HepG2 (cell line): Measurements from ENCODE around the gene NME2. TPM values are rescaled to one million over a fixed set of nuclear protein-coding genes. Genes with fewer than 3 reads are reported as not detected.

Experiments
- ARNT ChIP-seq: fragments of 450-650 bp; IDR thresholded peaks from 2 replicates; pipeline ENCODE4 v1.6.1; 2017
- ATM ChIP-seq: fragments of 450-650 bp; IDR thresholded peaks from 2 replicates; pipeline ENCODE4 v1.7.1; 2017; ENCODE audit warnings: mild to moderate bottlenecking, borderline replicate concordance
- ESRRA ChIP-seq: sonication (generic); formaldehyde crosslinking; IDR thresholded peaks from 2 replicates; pipeline ENCODE4 v1.5.1; 2020; ENCODE audit warnings: mild to moderate bottlenecking, low read depth, missing genetic modification reagents
- GLI4 ChIP-seq: sonication (generic); formaldehyde crosslinking; IDR thresholded peaks from 2 replicates; pipeline ENCODE4 v1.5.1; 2020; ENCODE audit warnings: missing genetic modification reagents, mild to moderate bottlenecking, moderate library complexity, borderline replicate concordance
- IKZF4 ChIP-seq: sonication (generic); formaldehyde crosslinking; IDR thresholded peaks from 2 replicates; pipeline ENCODE4 v1.5.1; 2020; ENCODE audit warnings: borderline replicate concordance, mild to moderate bottlenecking, low read depth, missing genetic modification reagents; ENCODE audit errors: not compliant biosample characterization
- KDM4B ChIP-seq: sonication (generic); formaldehyde crosslinking; IDR thresholded peaks from 2 replicates; pipeline ENCODE4 v1.4.0; 2020; ENCODE audit warnings: missing genetic modification reagents
- MAFG ChIP-seq: sonication (generic); formaldehyde crosslinking; IDR thresholded peaks from 2 replicates; pipeline ENCODE4 v1.5.1; 2020; ENCODE audit warnings: mild to moderate bottlenecking, missing genetic modification reagents
- MATR3 ChIP-seq: sonication (generic); formaldehyde crosslinking; IDR thresholded peaks from 2 replicates; pipeline ENCODE4 v1.4.0; 2020; ENCODE audit warnings: missing genetic modification reagents
- NCOA1 ChIP-seq: sonication (generic); formaldehyde crosslinking; IDR thresholded peaks from 2 replicates; pipeline ENCODE4 v1.9.0; 2021; ENCODE audit warnings: missing genetic modification reagents
- PAWR ChIP-seq: sonication (generic); formaldehyde crosslinking; IDR thresholded peaks from 2 replicates; pipeline ENCODE4 v1.4.0; 2020; ENCODE audit warnings: missing genetic modification reagents, mild to moderate bottlenecking, borderline replicate concordance
- REXO4 ChIP-seq: sonication (generic); formaldehyde crosslinking; IDR thresholded peaks from 2 replicates; pipeline ENCODE4 v1.8.0; 2022; ENCODE audit warnings: missing genetic modification reagents, mild to moderate bottlenecking, borderline replicate concordance
- SOX6 ChIP-seq, 2 experiments: fragments of 450-650 bp in 1 of 2; sonication (generic) in 1 of 2; formaldehyde crosslinking in 1 of 2; IDR thresholded peaks; 2 replicates each; pipeline versions ENCODE4 v1.4.0 to v1.6.1; 2017 to 2020; ENCODE audit warnings: antibody characterized with exemption in 1 of 2, mild to moderate bottlenecking in 1 of 2, missing genetic modification reagents in 1 of 2
- YEATS2 ChIP-seq: sonication (generic); formaldehyde crosslinking; IDR thresholded peaks from 2 replicates; pipeline ENCODE4 v1.4.0; 2020; ENCODE audit warnings: missing genetic modification reagents, borderline replicate concordance
- ZKSCAN5 ChIP-seq: sonication (generic); formaldehyde crosslinking; IDR thresholded peaks from 2 replicates; pipeline ENCODE4 v1.5.1; 2020; ENCODE audit warnings: mild to moderate bottlenecking, missing genetic modification reagents
- ZNF264 ChIP-seq: sonication (generic); formaldehyde crosslinking; IDR thresholded peaks from 2 replicates; pipeline ENCODE4 v1.4.0; 2020; ENCODE audit warnings: missing genetic modification reagents
- ZNF572 ChIP-seq: sonication (generic); formaldehyde crosslinking; IDR thresholded peaks from 2 replicates; pipeline ENCODE4 v1.5.1; 2020; ENCODE audit warnings: mild to moderate bottlenecking, missing genetic modification reagents
- ZNF672 ChIP-seq: sonication (generic); formaldehyde crosslinking; IDR thresholded peaks from 2 replicates; pipeline ENCODE4 v1.8.1; 2022; ENCODE audit warnings: missing genetic modification reagents
- ZNF776 ChIP-seq: sonication (generic); formaldehyde crosslinking; IDR thresholded peaks from 2 replicates; pipeline ENCODE4 v1.4.0; 2020; ENCODE audit warnings: mild to moderate bottlenecking, missing genetic modification reagents
- polyA plus RNA-seq, 8 experiments: library from polyadenylated mRNA; depleted of rRNA in 3 of 8; stranded (reverse) in 7 of 8; unstranded in 1 of 8; fragments of >200 nt; fragmentation: Illumina TruSeq in 4 of 8; extraction: Trizol in 4 of 8; gene quantifications; 2 replicates each; pipeline versions ENCODE4 v1.2.1 to v1.2.3, GENCODE V29; 2011 to 2016; ENCODE audit warnings: low read depth in 4 of 8, missing spikeins in 1 of 8, mixed read lengths in 1 of 8; ENCODE audit not compliant: insufficient read depth in 1 of 8
- total RNA-seq, 5 experiments: library from RNA; depleted of rRNA; stranded (reverse); fragments of >200 nt; fragmentation: Illumina TruSeq; extraction: Trizol; gene quantifications; 2 replicates each; pipeline ENCODE4 v1.2.3, GENCODE V29; 2016; ENCODE audit warnings: low read depth in 1 of 5
- TF ChIP-seq, protein P1 (sequence below): sonication (generic); formaldehyde crosslinking; IDR thresholded peaks from 2 replicates; pipeline ENCODE4 v1.5.0; 2020; ENCODE audit warnings: mild to moderate bottlenecking, missing genetic modification reagents, borderline replicate concordance
- TF ChIP-seq, protein P2 (sequence below): sonication (generic); formaldehyde crosslinking; IDR thresholded peaks from 2 replicates; pipeline ENCODE4 v1.5.0; 2020; ENCODE audit warnings: missing genetic modification reagents

Gene NME2
- total and polyA plus RNA-seq, 2 of the 13 experiments (the other 11 are each of a cell fraction or from before 2014, with no cell fraction given): 790 to 1,213 TPM

DNA sequence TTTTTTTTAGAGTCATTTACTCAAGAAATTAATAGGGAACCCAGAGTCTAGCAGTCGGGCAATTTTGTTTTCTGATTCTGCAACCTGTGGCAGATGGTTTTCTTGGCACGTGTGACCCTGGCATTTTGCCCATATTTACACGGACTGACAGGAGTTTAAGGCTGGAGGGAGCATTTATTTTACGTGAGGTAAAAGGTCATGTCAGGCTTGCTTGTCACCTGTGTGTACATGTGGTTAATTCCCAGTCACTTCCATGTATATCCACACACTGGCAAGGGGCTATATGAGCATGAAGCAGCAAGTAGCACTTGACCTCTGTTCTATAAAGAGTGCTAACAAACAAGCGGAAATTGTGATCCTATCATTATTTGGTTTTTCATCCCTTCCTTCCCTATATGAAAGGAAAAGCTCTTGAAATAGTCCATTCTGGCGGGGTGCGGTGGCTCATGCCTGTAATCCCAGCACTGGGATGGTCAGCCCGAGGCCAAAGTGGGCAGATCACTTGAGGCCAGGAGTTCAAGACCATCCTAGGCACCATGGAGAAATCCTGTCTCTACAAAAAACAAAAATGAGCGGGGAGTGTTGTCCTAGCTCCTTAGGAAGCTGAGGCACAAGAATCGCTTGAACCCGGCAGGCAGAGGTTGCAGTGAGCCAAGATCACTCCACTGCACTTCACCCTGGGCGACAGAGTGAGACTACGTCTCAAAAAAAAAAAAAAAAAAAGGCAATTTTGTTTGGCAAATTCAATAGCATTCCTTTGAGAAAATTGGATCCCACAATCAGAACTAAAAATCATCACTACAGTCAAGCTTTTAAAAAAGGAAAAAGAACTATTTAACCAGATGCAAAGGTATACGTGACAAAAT lies 47.6 kb upstream of the NME2 start (continued):
- TF ChIP-seq GLI4 (CRISPR knock-in tag): no peak
- no peak for TF ChIP-seq KDM4B (CRISPR knock-in tag)
- no peak for TF ChIP-seq MAFG (CRISPR knock-in tag)
- no peak for TF ChIP-seq ZNF776 (CRISPR knock-in tag)
- no peak for TF ChIP-seq REXO4 (CRISPR knock-in tag)
- TF ChIP-seq IKZF4 (CRISPR knock-in tag): no peak
- no peak for TF ChIP-seq ARNT
- no peak for TF ChIP-seq SOX6 (IDR thresholded peaks at IDR 0.05)
- 0 out of 2 replicates have a peak, but pooled peaks have one; percentile 32 for TF ChIP-seq SOX6 (CRISPR knock-in tag; IDR thresholded peaks at IDR 0.05)
- TF ChIP-seq ZNF672 (CRISPR knock-in tag): no peak
- TF ChIP-seq ESRRA (CRISPR knock-in tag): no peak
- no peak for TF ChIP-seq YEATS2 (CRISPR knock-in tag)
- TF ChIP-seq ZNF264 (CRISPR knock-in tag): no peak
- TF ChIP-seq ZNF572 (CRISPR knock-in tag): no peak
- TF ChIP-seq, protein P1, sequence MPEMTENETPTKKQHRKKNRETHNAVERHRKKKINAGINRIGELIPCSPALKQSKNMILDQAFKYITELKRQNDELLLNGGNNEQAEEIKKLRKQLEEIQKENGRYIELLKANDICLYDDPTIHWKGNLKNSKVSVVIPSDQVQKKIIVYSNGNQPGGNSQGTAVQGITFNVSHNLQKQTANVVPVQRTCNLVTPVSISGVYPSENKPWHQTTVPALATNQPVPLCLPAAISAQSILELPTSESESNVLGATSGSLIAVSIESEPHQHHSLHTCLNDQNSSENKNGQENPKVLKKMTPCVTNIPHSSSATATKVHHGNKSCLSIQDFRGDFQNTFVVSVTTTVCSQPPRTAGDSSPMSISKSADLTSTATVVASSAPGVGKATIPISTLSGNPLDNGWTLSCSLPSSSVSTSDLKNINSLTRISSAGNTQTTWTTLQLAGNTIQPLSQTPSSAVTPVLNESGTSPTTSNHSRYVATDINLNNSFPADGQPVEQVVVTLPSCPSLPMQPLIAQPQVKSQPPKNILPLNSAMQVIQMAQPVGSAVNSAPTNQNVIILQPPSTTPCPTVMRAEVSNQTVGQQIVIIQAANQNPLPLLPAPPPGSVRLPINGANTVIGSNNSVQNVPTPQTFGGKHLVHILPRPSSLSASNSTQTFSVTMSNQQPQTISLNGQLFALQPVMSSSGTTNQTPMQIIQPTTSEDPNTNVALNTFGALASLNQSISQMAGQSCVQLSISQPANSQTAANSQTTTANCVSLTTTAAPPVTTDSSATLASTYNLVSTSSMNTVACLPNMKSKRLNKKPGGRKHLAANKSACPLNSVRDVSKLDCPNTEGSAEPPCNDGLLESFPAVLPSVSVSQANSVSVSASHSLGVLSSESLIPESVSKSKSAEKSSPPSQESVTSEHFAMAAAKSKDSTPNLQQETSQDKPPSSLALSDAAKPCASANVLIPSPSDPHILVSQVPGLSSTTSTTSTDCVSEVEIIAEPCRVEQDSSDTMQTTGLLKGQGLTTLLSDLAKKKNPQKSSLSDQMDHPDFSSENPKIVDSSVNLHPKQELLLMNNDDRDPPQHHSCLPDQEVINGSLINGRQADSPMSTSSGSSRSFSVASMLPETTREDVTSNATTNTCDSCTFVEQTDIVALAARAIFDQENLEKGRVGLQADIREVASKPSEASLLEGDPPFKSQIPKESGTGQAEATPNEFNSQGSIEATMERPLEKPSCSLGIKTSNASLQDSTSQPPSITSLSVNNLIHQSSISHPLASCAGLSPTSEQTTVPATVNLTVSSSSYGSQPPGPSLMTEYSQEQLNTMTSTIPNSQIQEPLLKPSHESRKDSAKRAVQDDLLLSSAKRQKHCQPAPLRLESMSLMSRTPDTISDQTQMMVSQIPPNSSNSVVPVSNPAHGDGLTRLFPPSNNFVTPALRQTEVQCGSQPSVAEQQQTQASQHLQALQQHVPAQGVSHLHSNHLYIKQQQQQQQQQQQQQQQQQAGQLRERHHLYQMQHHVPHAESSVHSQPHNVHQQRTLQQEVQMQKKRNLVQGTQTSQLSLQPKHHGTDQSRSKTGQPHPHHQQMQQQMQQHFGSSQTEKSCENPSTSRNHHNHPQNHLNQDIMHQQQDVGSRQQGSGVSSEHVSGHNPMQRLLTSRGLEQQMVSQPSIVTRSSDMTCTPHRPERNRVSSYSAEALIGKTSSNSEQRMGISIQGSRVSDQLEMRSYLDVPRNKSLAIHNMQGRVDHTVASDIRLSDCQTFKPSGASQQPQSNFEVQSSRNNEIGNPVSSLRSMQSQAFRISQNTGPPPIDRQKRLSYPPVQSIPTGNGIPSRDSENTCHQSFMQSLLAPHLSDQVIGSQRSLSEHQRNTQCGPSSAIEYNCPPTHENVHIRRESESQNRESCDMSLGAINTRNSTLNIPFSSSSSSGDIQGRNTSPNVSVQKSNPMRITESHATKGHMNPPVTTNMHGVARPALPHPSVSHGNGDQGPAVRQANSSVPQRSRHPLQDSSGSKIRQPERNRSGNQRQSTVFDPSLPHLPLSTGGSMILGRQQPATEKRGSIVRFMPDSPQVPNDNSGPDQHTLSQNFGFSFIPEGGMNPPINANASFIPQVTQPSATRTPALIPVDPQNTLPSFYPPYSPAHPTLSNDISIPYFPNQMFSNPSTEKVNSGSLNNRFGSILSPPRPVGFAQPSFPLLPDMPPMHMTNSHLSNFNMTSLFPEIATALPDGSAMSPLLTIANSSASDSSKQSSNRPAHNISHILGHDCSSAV: no peak
- TF ChIP-seq ATM: no peak
- no peak for TF ChIP-seq NCOA1
- no peak for TF ChIP-seq MATR3 (CRISPR knock-in tag)
- TF ChIP-seq, protein P2, sequence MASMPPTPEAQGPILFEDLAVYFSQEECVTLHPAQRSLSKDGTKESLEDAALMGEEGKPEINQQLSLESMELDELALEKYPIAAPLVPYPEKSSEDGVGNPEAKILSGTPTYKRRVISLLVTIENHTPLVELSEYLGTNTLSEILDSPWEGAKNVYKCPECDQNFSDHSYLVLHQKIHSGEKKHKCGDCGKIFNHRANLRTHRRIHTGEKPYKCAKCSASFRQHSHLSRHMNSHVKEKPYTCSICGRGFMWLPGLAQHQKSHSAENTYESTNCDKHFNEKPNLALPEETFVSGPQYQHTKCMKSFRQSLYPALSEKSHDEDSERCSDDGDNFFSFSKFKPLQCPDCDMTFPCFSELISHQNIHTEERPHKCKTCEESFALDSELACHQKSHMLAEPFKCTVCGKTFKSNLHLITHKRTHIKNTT: no peak
- TF ChIP-seq PAWR: no peak
- TF ChIP-seq ZKSCAN5 (CRISPR knock-in tag): no peak
